Measurements from ENCODE around the gene SYP. TPM values are rescaled to one million over a fixed set of nuclear protein-coding genes. Genes with fewer than 3 reads are reported as not detected.

The SYP gene
- total RNA-seq, 4 donors from 2014 or later = 1.1 to 7.6 (median 5.0) TPM

- in situ Hi-C loops (cut with MboI; ENCODE audit: low pct_ligation_motif_present in 1 of 4, low pct_unique_long_range_greater_than_20kb in 1 of 4, low sequenced_read_pairs in 3 of 4) = no loop called here
- Histone ChIP-seq H3K4me1 (no peaks in the 10 kb centered on the region), H3K36me3 (no peaks in the 10 kb centered on the region), H3K4me3 (no peak overlapping the region), H3K27ac (no peak overlapping the region), H3K27me3 (no peaks in the 10 kb centered on the region), H3K9me3 (no peaks in the 10 kb centered on the region)
- TF ChIP-seq EP300 (IDR thresholded peaks at IDR 0.05; ENCODE audit: low read depth) (no peak), POLR2A (IDR thresholded peaks at IDR 0.05) (no peak), POLR2AphosphoS5 (IDR thresholded peaks at IDR 0.05) (no peak)
- DNase-seq = no peak
- intact Hi-C loops (cut with DNase I; ENCODE audit: low total_unique reads) = no loop called here
- WGBS, 2 donors (ENCODE audit: low coverage in 1 of 2) = 88% methylated on average over 12 of the region's 12 CpGs; no CpG with 5 or more reads in 1 of the 2 donors
Observed at GRCh38 chrX:49243166-49243565, 43.2 kb upstream of the SYP start.

DNA sequence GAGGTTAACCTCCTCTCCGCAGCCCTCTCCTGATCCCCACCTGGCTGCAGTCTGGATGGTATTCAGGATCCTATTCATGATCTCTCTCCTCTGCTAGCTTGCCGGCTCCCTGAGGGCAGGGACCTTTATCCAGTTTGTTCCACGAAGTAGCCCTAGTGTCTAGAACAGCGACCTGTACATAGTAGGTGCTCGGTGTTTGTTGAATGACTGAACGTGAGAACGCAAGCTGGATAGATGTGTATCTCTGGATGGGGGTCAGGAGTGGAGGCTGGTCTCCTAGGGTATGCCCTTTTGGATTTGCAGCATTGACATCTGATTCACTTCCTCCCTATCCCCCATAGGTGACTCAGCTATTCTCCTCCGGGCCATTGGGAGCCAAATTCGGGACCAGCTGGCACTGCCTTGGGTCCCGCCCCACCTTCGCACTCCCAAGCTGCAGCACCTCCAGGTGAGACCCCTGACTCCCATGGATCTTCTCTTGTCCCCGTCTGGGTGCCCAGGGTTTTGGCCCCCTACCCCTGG lies 42.6 kb upstream of the SYP start:
- TF ChIP-seq EP300 (IDR thresholded peaks at IDR 0.05; ENCODE audit: low read depth) (no peak), POLR2AphosphoS5 (IDR thresholded peaks at IDR 0.05) (no peak), POLR2A (IDR thresholded peaks at IDR 0.05) (no peak)
- TF ChIP-seq, protein P1, sequence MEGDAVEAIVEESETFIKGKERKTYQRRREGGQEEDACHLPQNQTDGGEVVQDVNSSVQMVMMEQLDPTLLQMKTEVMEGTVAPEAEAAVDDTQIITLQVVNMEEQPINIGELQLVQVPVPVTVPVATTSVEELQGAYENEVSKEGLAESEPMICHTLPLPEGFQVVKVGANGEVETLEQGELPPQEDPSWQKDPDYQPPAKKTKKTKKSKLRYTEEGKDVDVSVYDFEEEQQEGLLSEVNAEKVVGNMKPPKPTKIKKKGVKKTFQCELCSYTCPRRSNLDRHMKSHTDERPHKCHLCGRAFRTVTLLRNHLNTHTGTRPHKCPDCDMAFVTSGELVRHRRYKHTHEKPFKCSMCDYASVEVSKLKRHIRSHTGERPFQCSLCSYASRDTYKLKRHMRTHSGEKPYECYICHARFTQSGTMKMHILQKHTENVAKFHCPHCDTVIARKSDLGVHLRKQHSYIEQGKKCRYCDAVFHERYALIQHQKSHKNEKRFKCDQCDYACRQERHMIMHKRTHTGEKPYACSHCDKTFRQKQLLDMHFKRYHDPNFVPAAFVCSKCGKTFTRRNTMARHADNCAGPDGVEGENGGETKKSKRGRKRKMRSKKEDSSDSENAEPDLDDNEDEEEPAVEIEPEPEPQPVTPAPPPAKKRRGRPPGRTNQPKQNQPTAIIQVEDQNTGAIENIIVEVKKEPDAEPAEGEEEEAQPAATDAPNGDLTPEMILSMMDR (IDR thresholded peaks at IDR 0.05) = no peak
- WGBS, 2 donors (ENCODE audit: low coverage in 1 of 2) = 91% methylated on average over 12 of the region's 12 CpGs; no CpG with 5 or more reads in 1 of the 2 donors
- Histone ChIP-seq H3K27ac (no peak overlapping the region), H3K36me3 (no peaks in the 10 kb centered on the region), H3K9me3 (no peaks in the 10 kb centered on the region), H3K4me3 (no peak overlapping the region), H3K27me3 (no peaks in the 10 kb centered on the region), H3K4me1 (no peaks in the 10 kb centered on the region)
- DNase-seq = no peak
- intact Hi-C loops (cut with DNase I; ENCODE audit: low total_unique reads) (no loop called here), in situ Hi-C loops (cut with MboI; ENCODE audit: low pct_ligation_motif_present in 1 of 4, low pct_unique_long_range_greater_than_20kb in 1 of 4, low sequenced_read_pairs in 3 of 4) (no loop called here)

- Histone ChIP-seq H3K27me3 (no peaks in the 10 kb centered on the region), H3K36me3 (no peaks in the 10 kb centered on the region), H3K27ac (no peak overlapping the region), H3K4me1 (peaks cover 0 to 11% (median 2%) of the 10 kb centered on the region in 4 donors), H3K4me3 (no peak overlapping the region), H3K9me3 (no peaks in the 10 kb centered on the region)
- no peak for TF ChIP-seq EP300 (IDR thresholded peaks at IDR 0.05; ENCODE audit: low read depth)
- no peak for TF ChIP-seq POLR2AphosphoS5 (IDR thresholded peaks at IDR 0.05)
- TF ChIP-seq, protein P1 (IDR thresholded peaks at IDR 0.05) = no peak
- TF ChIP-seq POLR2A (IDR thresholded peaks at IDR 0.05) = no peak
- intact Hi-C loops (cut with DNase I; ENCODE audit: low total_unique reads) (no loop called here), in situ Hi-C loops (cut with MboI; ENCODE audit: low pct_ligation_motif_present in 1 of 4, low pct_unique_long_range_greater_than_20kb in 1 of 4, low sequenced_read_pairs in 3 of 4) (no loop called here)
- no peak for DNase-seq
- 79% methylated on average over 7 of the region's 7 CpGs; no CpG with 5 or more reads in 1 of the 2 donors for WGBS, 2 donors (ENCODE audit: low coverage in 1 of 2)
Observed at GRCh38 chrX:49238735-49239134, 38.7 kb upstream of the SYP start.

DNA sequence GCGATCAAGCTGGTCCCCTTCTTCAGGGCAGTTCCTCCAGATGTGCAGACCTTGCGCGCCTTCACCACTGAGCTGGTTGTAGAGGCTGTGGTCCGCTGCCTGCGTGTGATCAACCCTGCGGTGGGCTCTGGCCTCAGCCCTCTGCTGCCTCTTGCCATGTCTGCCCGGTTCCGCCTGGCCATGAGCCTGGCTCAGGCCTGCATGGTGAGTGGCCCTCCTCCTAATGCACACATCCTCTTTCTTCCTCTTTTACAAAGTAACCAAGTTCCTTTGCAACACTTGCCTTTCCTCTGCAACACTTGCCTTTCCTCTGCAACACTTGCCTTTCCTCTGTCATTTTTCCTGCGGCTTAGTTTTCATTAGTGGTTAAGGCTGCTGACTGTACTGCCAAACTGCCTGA lies 37.1 kb upstream of the SYP start:
- DNase-seq = no peak
- intact Hi-C loops (cut with DNase I; ENCODE audit: low total_unique reads) = no loop called here
- no peak overlapping the region for H3K4me3 ChIP-seq
- no peaks in the 10 kb centered on the region for H3K27me3 ChIP-seq
- no peak for TF ChIP-seq EP300 (IDR thresholded peaks at IDR 0.05; ENCODE audit: low read depth)
- no peak for TF ChIP-seq POLR2AphosphoS5 (IDR thresholded peaks at IDR 0.05)
- TF ChIP-seq, protein P1 (IDR thresholded peaks at IDR 0.05) = no peak
- no peak for TF ChIP-seq POLR2A (IDR thresholded peaks at IDR 0.05)
- no peaks in the 10 kb centered on the region for H3K9me3 ChIP-seq
- in situ Hi-C loops (cut with MboI; ENCODE audit: low pct_ligation_motif_present in 1 of 4, low pct_unique_long_range_greater_than_20kb in 1 of 4, low sequenced_read_pairs in 3 of 4) = no loop called here
- H3K4me1 ChIP-seq = peaks cover 0 to 11% (median 2%) of the 10 kb centered on the region in 4 donors
- H3K36me3 ChIP-seq = no peaks in the 10 kb centered on the region
- 81% methylated on average over 9 of the region's 9 CpGs; no CpG with 5 or more reads in 1 of the 2 donors for WGBS, 2 donors (ENCODE audit: low coverage in 1 of 2)
- H3K27ac ChIP-seq = no peak overlapping the region
